ENCODE measurements around the gene ABCC9.
"Not testable (repeated sequence)": the region's sequence is repeated elsewhere in the genome, so short reads cannot be mapped to it uniquely, and the experiment has no call there.

The ABCC9 gene

GRCh38 chr12:21912318-21912717 lies 28.9 kb downstream of the ABCC9 start:
- TF ChIP-seq CTCF (IDR thresholded peaks at IDR 0.05; ENCODE audit: extremely low read depth, missing control alignments), result no peak
- no peak for DNase-seq (ENCODE audit: low spot score)

GRCh38 chr12:21911832-21912231 lies 29.4 kb downstream of the ABCC9 start:
- no peak for DNase-seq (ENCODE audit: low spot score)
- TF ChIP-seq CTCF (IDR thresholded peaks at IDR 0.05; ENCODE audit: extremely low read depth, missing control alignments), result no peak

- no peak for TF ChIP-seq CTCF (IDR thresholded peaks at IDR 0.05; ENCODE audit: extremely low read depth, missing control alignments)
- DNase-seq (ENCODE audit: low spot score), result no peak
Measured at GRCh38 chr12:21910657-21911056, 30.6 kb downstream of the ABCC9 start.

GRCh38 chr12:21907948-21908837 lies 33.0 kb downstream of the ABCC9 start:
- no peak for TF ChIP-seq CTCF (IDR thresholded peaks at IDR 0.05; ENCODE audit: extremely low read depth, missing control alignments)
- DNase-seq (ENCODE audit: low spot score), result no peak

GRCh38 chr12:21906919-21907493 lies 34.2 kb downstream of the ABCC9 start:
- DNase-seq (ENCODE audit: low spot score), result no peak
- no peak for TF ChIP-seq CTCF (IDR thresholded peaks at IDR 0.05; ENCODE audit: extremely low read depth, missing control alignments)

GRCh38 chr12:21899532-21899931 lies 41.7 kb downstream of the ABCC9 start:
- DNase-seq (ENCODE audit: low spot score), result not testable (repeated sequence)

- no peak for TF ChIP-seq CTCF (IDR thresholded peaks at IDR 0.05; ENCODE audit: extremely low read depth, missing control alignments)
- DNase-seq (ENCODE audit: low spot score), result no peak
Measured at GRCh38 chr12:21895651-21896050, 45.6 kb downstream of the ABCC9 start.
